ENCODE data around the gene NAGLU.
A peak's percentile ranks its signal among the peaks of the same experiment; 100 is the strongest.
"Not testable (repeated sequence)": the region's sequence is repeated elsewhere in the genome, so short reads cannot be mapped to it uniquely, and the experiment has no call there.

The NAGLU gene

GRCh38 chr17:42545755-42546505 lies 9.9 kb downstream of the NAGLU start:
- not testable (repeated sequence) for DNase-seq (ENCODE audit: low read depth)

- no peak for DNase-seq (ENCODE audit: low read depth)
These were observed 11.0 kb downstream of the NAGLU start for GRCh38 chr17:42547001-42547461.

GRCh38 chr17:42547698-42548069 lies 11.6 kb downstream of the NAGLU start:
- no peak for DNase-seq (ENCODE audit: low read depth)

GRCh38 chr17:42548070-42548837 lies 12.2 kb downstream of the NAGLU start:
- DNase-seq (ENCODE audit: low read depth), result peak; percentile 70

- DNase-seq (ENCODE audit: low read depth), result no peak
These were observed 13.1 kb downstream of the NAGLU start for GRCh38 chr17:42548993-42549755.

- not testable (repeated sequence) for DNase-seq (ENCODE audit: low read depth)
These were observed 16.7 kb downstream of the NAGLU start, which contains the start of gene HSD17B1 for GRCh38 chr17:42552736-42553135. TSS of gene HSD17B1 (plus strand) at chr17:42552923. CDS start at chr17:42552934, 11 bp downstream.

- DNase-seq (ENCODE audit: low read depth), result no peak
These were observed 17.2 kb downstream of the NAGLU start for GRCh38 chr17:42553161-42553818.

- DNase-seq (ENCODE audit: low read depth), result no peak
These were observed 17.8 kb downstream of the NAGLU start for GRCh38 chr17:42553866-42554249.

GRCh38 chr17:42554250-42555121 lies 18.4 kb downstream of the NAGLU start:
- DNase-seq (ENCODE audit: low read depth), result peak; percentile 57

GRCh38 chr17:42555122-42555622 lies 19.1 kb downstream of the NAGLU start:
- DNase-seq (ENCODE audit: low read depth), result no peak

- not testable (repeated sequence) for DNase-seq (ENCODE audit: low read depth)
These were observed 20.0 kb downstream of the NAGLU start for GRCh38 chr17:42555961-42556617.

GRCh38 chr17:42559075-42559474 lies 23.0 kb downstream of the NAGLU start:
- no peak for DNase-seq (ENCODE audit: low read depth)

GRCh38 chr17:42560246-42560645 lies 24.2 kb downstream of the NAGLU start:
- DNase-seq (ENCODE audit: low read depth), result no peak

- peak; percentile 82 for DNase-seq (ENCODE audit: low read depth)
These were observed 25.9 kb downstream of the NAGLU start, which contains the start of gene COASY for GRCh38 chr17:42561897-42562387. TSS of gene COASY (plus strand) at chr17:42562148. CDS start at chr17:42562623, 475 bp downstream.

GRCh38 chr17:42562388-42563142 lies 26.5 kb downstream of the NAGLU start:
- DNase-seq (ENCODE audit: low read depth), result no peak

- DNase-seq (ENCODE audit: low read depth), result no peak
These were observed 27.1 kb downstream of the NAGLU start for GRCh38 chr17:42563143-42563509.

- DNase-seq (ENCODE audit: low read depth), result no peak
These were observed 27.5 kb downstream of the NAGLU start for GRCh38 chr17:42563543-42563942.

- DNase-seq (ENCODE audit: low read depth), result no peak
These were observed 27.9 kb downstream of the NAGLU start for GRCh38 chr17:42563950-42564349.
